HG03442 (cell line): ENCODE results near the gene DCBLD2.

Experiments used
- ATAC-seq: cut with Tn5 transposase; IDR thresholded peaks from one replicate; pipeline ENCODE4 v1.9.1; 2021; ENCODE audit warnings: mild to moderate bottlenecking, moderate library complexity; ENCODE audit not compliant: unreplicated experiment

Gene DCBLD2

GRCh38 chr3:98798820-98799219, 102.7 kb downstream of the DCBLD2 start:
- no peak for ATAC-seq

- ATAC-seq = no peak
Observed at GRCh38 chr3:98797905-98798304, 103.6 kb downstream of the DCBLD2 start.

- no peak for ATAC-seq
Observed at GRCh38 chr3:98796334-98796733, 105.2 kb downstream of the DCBLD2 start.

GRCh38 chr3:98793971-98794370, 107.5 kb downstream of the DCBLD2 start:
- no peak for ATAC-seq

GRCh38 chr3:98791341-98792325, 109.9 kb downstream of the DCBLD2 start:
- ATAC-seq = no peak

- no peak for ATAC-seq
Observed at GRCh38 chr3:98788651-98789050, 112.8 kb downstream of the DCBLD2 start.

- ATAC-seq = no peak
Observed at GRCh38 chr3:98787181-98787580, 114.3 kb downstream of the DCBLD2 start.

- ATAC-seq = no peak
Observed at GRCh38 chr3:98786364-98787006, 115.0 kb downstream of the DCBLD2 start.

GRCh38 chr3:98784666-98785600, 116.6 kb downstream of the DCBLD2 start:
- no peak for ATAC-seq

- no peak for ATAC-seq
Observed at GRCh38 chr3:98784042-98784441, 117.5 kb downstream of the DCBLD2 start.

- no peak for ATAC-seq
Observed at GRCh38 chr3:98782824-98783500, 118.5 kb downstream of the DCBLD2 start.

GRCh38 chr3:98780343-98780742, 121.2 kb downstream of the DCBLD2 start:
- no peak for ATAC-seq

GRCh38 chr3:98779541-98780335, 121.8 kb downstream of the DCBLD2 start:
- ATAC-seq = no peak

GRCh38 chr3:98778852-98779413, 122.6 kb downstream of the DCBLD2 start:
- ATAC-seq = no peak

- ATAC-seq = no peak
Observed at GRCh38 chr3:98778383-98778782, 123.1 kb downstream of the DCBLD2 start.

- no peak for ATAC-seq
Observed at GRCh38 chr3:98777801-98778220, 123.7 kb downstream of the DCBLD2 start.

- no peak for ATAC-seq
Observed at GRCh38 chr3:98777286-98777685, 124.2 kb downstream of the DCBLD2 start.

GRCh38 chr3:98776140-98776493, 125.4 kb downstream of the DCBLD2 start:
- ATAC-seq = no peak

GRCh38 chr3:98775459-98776139, 125.9 kb downstream of the DCBLD2 start:
- no peak for ATAC-seq
